A549 (cell line): ENCODE data around the gene SECISBP2L.

Experiments
- BHLHE40 ChIP-seq: IDR thresholded peaks from 2 replicates; pipeline ENCODE4 v1.6.1; 2012; ENCODE audit warnings: low read depth, low read length, inconsistent platforms
- CEBPB ChIP-seq, 2 experiments: fragments of >200 bp in 1 of 2; sonication (Bioruptor Twin) in 1 of 2; formaldehyde crosslinking in 1 of 2; IDR thresholded peaks; 2 replicates each; pipeline ENCODE4 v1.6.1; 2012 to 2016
- CHD2 ChIP-seq: fragments of 150-350 bp; IDR thresholded peaks from 2 replicates; pipeline ENCODE4 v1.6.1; 2014; ENCODE audit warnings: low read length; ENCODE audit not compliant: partially characterized antibody
- EHMT2 ChIP-seq: fragments of 200-600 bp; sonication (generic); IDR thresholded peaks from 2 replicates; pipeline ENCODE4 v1.6.1; 2016; ENCODE audit warnings: antibody characterized with exemption, low read depth, mild to moderate bottlenecking, moderate library complexity
- EP300 ChIP-seq, 2 experiments: fragments of >200 bp; sonication (Bioruptor Twin); formaldehyde crosslinking; IDR thresholded peaks; 2 replicates in 1 of 2; 3 replicates in 1 of 2; pipeline ENCODE4 v1.6.1; 2016 to 2017
- HOXB5 ChIP-seq: fragments of 250-450 bp; sonication (Bioruptor Pico); IDR thresholded peaks from 2 replicates; pipeline ENCODE4 v1.5.0; 2020; ENCODE audit warnings: mild to moderate bottlenecking, moderate library complexity
- MAZ ChIP-seq: fragments of 150-350 bp; IDR thresholded peaks from 2 replicates; pipeline ENCODE4 v1.6.1; 2014; ENCODE audit warnings: antibody characterized with exemption, low read depth, low read length, borderline replicate concordance
- POLR2A ChIP-seq: IDR thresholded peaks from 2 replicates; pipeline ENCODE4 v1.6.1; 2012; ENCODE audit warnings: mild to moderate bottlenecking, low read length
- RCOR1 ChIP-seq: fragments of 150-350 bp; IDR thresholded peaks from 2 replicates; pipeline ENCODE4 v1.6.1; 2014; ENCODE audit warnings: antibody characterized with exemption, low read length, low read depth
- RFX5 ChIP-seq: fragments of 450-650 bp; IDR thresholded peaks from 2 replicates; pipeline ENCODE4 v1.7.1; 2014; ENCODE audit warnings: antibody characterized with exemption, mild to moderate bottlenecking, moderate library complexity
- TP53 ChIP-seq: fragments of 250-450 bp; sonication (Bioruptor Pico); IDR thresholded peaks from 2 replicates; pipeline ENCODE4 v1.5.0; 2021; ENCODE audit warnings: mild to moderate bottlenecking, moderate library complexity
- USF2 ChIP-seq: fragments of 450-650 bp; IDR thresholded peaks from 2 replicates; pipeline ENCODE4 v1.6.1; 2014; ENCODE audit warnings: antibody characterized with exemption
- TF ChIP-seq, protein P1 (sequence below): fragments of >200 bp; sonication (Bioruptor Twin); formaldehyde crosslinking; IDR thresholded peaks from 3 replicates; pipeline ENCODE4 v1.5.1; 2016

- TF ChIP-seq, protein P1, sequence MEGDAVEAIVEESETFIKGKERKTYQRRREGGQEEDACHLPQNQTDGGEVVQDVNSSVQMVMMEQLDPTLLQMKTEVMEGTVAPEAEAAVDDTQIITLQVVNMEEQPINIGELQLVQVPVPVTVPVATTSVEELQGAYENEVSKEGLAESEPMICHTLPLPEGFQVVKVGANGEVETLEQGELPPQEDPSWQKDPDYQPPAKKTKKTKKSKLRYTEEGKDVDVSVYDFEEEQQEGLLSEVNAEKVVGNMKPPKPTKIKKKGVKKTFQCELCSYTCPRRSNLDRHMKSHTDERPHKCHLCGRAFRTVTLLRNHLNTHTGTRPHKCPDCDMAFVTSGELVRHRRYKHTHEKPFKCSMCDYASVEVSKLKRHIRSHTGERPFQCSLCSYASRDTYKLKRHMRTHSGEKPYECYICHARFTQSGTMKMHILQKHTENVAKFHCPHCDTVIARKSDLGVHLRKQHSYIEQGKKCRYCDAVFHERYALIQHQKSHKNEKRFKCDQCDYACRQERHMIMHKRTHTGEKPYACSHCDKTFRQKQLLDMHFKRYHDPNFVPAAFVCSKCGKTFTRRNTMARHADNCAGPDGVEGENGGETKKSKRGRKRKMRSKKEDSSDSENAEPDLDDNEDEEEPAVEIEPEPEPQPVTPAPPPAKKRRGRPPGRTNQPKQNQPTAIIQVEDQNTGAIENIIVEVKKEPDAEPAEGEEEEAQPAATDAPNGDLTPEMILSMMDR = no peak
- no peak for TF ChIP-seq HOXB5
- TF ChIP-seq CHD2 = no peak
- TF ChIP-seq BHLHE40 = no peak
- no peak for TF ChIP-seq RFX5
- TF ChIP-seq USF2 = no peak
- no peak for TF ChIP-seq POLR2A
- TF ChIP-seq RCOR1 = no peak
- no peak for TF ChIP-seq EP300 (IDR thresholded peaks at IDR 0.05)
- TF ChIP-seq EHMT2 = no peak
- TF ChIP-seq CEBPB (IDR thresholded peaks at IDR 0.05) = no peak
- no peak for TF ChIP-seq MAZ
- no peak for TF ChIP-seq TP53
These were observed 62.1 kb downstream of the SECISBP2L start for GRCh38 chr15:48984021-48984710.
